Fibroblast of skin of left biceps (primary cell): ENCODE results near the gene SH3GL3.

Source experiments
- DNase-seq, 2 experiments: peaks; one replicate each; pipeline ENCODE4 v3.0.0-alpha.2; 2013; ENCODE audit warnings: low read depth in 2 of 2

The SH3GL3 gene

GRCh38 chr15:83446904-83447709 lies at the start of gene SH3GL3:
Gene SH3GL3, plus strand, starts transcription at chr15:83447341. Its CDS starts 193 bp downstream, at chr15:83447534.
- peak in 1 of 2 experiments; percentile 28 for DNase-seq

GRCh38 chr15:83398626-83399025 lies 48.5 kb upstream of the SH3GL3 start:
- DNase-seq: peak; percentile 12 to 13

GRCh38 chr15:83404121-83404520 lies 43.0 kb upstream of the SH3GL3 start:
- no peak for DNase-seq

GRCh38 chr15:83410532-83410931 lies 36.6 kb upstream of the SH3GL3 start:
- no peak for DNase-seq

DNA sequence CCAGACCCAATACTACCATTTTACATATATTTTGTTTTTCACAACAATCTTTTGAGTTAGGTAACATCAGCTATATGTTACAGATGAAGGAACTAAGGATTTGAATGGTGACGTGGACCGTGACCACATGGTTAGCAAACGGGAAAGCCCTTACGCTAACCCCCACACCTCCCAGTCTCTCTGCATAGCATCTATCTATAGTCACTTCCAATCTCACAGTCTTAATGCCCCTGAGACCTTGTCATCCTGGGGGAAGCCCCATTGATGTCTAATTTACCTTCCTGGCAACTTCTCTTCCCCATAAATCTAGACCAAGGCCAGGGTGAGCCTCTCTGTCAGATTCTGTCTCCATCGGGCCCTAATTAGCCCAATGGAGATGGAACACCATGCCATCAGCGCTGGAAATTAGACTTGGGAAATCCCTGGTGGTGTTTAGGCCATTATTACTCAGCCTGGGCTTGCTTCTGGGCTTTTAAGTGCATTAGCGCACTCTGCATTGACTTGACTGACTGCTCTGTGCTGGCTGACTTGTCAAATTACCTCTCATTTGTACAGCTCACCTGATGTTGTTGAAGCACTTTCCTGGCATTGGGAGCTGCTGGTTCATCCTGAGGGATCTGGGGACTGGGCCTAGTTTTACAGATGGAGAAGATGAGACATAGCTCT lies 34.0 kb upstream of the SH3GL3 start:
- no peak for DNase-seq

DNA sequence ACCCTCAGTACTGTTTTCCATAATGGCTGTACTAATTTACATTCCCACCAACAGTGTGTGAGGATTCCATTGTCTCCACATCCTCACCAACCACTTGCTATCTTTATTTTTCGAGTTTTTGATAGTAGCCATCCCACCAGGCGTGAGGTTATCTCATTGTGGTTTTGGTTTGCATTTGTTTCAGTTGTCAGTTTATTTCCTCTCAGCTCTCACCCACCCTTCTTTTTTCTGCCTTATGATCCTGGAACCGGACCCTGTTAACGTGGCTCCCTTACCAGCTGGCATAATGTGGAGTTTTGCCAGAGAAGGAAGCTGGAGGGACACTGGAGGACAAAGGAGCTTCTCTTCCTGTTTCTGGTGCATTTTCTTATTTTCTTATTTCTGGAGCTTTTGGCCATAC lies 25.1 kb upstream of the SH3GL3 start:
- no peak for DNase-seq

- DNase-seq: no peak
Observed at GRCh38 chr15:83422541-83422940, 24.6 kb upstream of the SH3GL3 start.

- no peak for DNase-seq
Observed at GRCh38 chr15:83424101-83424500, 23.0 kb upstream of the SH3GL3 start.

DNA sequence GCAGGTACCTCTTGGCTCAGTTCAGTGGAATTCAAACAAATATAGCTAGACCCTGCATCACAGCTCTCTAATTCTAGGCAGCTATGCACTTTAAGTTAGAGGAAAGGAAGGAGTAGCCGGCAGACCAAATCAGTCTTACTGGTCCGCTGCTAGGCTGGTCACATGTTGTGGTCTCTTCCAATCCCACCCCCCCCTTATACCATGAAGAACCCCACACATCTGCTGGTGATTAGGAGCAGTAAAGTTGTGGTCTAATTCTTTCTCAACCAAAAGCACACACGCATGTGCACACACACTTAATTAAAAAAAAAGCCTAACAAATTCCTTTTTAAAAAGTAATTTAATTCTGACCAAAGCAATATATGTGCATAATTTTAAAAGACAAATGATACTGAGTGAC lies 16.7 kb upstream of the SH3GL3 start:
- DNase-seq: peak; percentile 74 to 77

DNA sequence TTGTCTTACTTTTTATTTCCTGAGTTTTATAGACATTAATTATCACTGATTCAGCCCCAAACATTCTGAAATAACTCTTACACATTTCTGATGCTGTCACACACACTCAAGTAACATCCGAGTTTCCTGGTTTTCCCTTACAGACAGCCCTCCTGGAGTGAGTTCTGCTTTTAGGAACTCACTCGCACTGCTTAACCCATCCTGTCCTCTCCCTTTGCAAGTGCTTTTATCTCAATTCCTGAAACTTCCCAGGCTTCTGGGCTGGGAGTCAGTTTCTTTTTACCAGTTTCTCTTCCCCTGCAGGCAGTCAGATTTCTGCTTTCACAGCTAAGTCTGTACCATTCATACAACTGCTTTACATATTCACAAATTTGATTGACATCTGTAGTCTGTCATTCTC lies 15.6 kb upstream of the SH3GL3 start:
- DNase-seq: no peak

- no peak for DNase-seq
Observed at GRCh38 chr15:83435202-83435601, 11.9 kb upstream of the SH3GL3 start.

- no peak for DNase-seq
Observed at GRCh38 chr15:83435782-83436181, 11.4 kb upstream of the SH3GL3 start.

GRCh38 chr15:83436513-83437158 lies 10.5 kb upstream of the SH3GL3 start:
- DNase-seq: peak; percentile 47 to 51

DNA sequence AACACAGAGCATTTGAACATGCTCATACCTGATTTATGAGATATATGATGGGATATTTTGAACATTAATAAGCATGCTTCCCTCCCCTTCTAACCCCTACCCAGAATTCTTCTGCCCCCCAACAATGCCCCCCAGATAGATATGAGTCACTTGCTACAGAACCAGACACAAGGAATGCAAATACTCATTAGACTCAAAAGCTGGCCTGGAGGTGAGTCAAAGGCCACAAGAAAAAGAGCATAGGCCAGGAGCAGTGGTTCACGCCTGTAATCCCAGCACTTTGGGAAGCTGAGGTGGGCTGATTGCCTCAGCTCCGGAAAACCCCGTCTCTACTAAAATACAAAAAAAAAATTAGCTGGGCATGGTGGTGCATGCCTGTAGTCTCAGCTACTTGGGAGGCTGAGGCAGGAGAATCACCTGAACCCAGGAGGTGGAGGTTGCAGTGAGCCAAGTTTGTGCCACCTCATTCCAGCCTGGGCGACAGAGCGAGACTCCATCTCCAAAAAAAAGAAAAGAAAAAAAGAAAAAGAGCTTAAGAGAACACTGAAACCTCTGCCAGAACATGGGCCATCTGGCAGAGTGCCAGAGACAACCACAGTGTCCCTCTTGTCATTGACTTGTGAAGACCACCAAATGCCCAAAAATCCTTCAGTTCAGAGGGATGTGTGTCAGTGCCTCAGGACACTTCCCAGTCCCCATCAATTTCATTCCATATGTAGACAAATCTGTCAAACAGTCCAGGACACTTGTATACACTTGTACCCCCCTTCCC lies 3.9 kb upstream of the SH3GL3 start:
- no peak for DNase-seq

- no peak for DNase-seq
Observed at GRCh38 chr15:83444936-83445335, 2.2 kb upstream of the SH3GL3 start.

DNA sequence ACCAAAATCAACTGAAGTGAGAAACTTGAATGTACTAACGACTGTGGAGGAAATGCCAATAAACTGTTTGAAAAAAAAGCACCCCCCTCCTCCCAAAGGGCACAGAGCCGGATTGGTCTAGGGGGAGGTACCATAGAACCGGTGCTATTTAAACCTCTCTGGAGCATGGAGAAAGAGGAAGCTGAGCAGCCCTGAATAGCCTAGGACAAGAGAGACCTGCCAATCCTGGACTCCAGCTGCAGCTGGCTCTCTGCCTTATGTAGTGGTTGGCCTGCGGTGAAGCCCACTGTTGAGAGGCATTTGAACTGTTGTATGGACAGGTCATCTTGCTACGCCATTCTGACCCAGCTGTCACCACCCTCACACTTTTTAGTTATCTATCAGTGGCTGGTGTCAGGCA lies 1.5 kb upstream of the SH3GL3 start:
- DNase-seq: no peak

DNA sequence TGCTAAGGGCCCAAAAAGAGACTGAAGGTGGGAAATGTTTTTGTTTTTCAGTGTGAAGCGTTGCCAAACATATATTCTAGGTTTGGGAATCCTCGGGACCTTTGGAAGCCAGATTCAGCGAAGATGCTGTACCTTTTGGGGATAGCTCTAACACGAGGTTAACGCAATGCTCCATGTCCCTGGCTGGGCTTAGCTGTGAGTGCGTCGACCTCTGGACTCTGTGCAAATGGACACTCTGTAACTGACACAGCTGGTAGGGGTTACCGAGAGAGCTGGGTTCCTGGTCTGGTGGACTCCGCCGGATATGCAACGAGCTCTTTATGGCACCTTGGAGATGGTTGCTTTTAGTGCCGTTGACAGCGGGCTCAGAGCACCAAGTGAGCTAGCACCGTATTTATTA lies 724 bp upstream of the SH3GL3 start:
- no peak for DNase-seq

DNA sequence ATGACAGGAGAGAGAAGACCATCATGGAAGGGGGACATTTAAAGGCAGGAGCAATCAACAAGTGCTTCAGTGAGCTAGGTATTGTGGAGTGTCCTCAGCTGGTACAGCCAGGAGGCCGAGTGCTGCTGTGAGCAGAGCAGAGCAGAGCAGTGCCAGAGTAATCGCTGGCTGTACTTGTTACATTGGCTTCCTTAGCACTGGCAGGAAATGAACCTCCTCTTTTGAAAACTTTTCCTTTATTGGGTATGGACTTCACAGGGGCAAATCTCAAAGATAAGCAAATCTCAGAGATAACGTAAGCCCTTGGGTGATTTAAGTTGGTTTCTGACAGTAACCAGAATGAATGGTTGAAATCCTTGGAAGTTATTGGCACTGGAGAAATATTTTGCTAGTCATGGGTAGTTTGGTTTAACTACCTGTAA lies 2.1 kb downstream of the SH3GL3 start:
- DNase-seq: no peak

GRCh38 chr15:83449937-83450506 lies 2.9 kb downstream of the SH3GL3 start:
- peak; percentile 23 to 42 for DNase-seq

GRCh38 chr15:83457149-83457548 lies 10.0 kb downstream of the SH3GL3 start:
- no peak for DNase-seq

- no peak for DNase-seq
Observed at GRCh38 chr15:83458381-83458780, 11.2 kb downstream of the SH3GL3 start.

- no peak for DNase-seq
Observed at GRCh38 chr15:83462026-83462425, 14.9 kb downstream of the SH3GL3 start.
